ENCODE measurements around the gene TMEM217.
"Not testable (repeated sequence)": the region's sequence is repeated elsewhere in the genome, so short reads cannot be mapped to it uniquely, and the experiment has no call there.

TMEM217 gene

DNA sequence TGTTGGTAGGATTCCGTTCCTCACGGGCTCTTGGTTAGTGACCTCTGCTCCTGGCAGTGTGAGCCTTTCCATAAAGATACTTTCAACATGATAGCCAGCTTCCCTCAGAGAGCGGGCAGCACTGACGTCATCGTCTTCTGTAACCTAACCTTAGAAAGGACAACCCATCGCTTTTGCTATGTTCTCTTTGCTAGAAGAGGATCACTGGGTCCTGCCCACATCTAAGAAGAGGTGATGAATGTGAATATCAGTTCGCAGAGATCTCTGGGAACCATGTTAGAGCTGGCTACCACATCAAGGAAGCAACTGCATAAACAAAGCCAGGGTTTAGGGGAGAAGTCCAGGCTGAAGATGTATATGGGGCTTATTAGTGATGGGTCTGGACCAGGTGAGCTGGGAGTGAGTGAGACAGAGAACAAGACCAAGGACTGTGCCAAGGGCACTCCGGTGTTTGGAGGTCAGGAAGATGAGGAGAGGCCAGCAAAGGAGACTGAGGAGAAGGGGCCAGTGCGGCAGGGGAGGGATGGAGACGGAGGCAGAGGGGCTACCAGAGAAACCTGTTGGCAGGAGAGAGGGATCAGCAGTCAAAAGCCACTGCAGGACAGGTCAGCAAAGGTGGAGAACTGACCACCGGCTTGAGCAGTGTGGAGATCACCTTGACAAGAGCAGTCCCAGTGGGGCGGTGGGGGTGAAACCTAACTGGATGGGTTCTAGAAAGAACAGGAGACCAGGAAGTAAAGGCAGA lies 48.3 kb downstream of the TMEM217 start:
- no peak for DNase-seq

DNA sequence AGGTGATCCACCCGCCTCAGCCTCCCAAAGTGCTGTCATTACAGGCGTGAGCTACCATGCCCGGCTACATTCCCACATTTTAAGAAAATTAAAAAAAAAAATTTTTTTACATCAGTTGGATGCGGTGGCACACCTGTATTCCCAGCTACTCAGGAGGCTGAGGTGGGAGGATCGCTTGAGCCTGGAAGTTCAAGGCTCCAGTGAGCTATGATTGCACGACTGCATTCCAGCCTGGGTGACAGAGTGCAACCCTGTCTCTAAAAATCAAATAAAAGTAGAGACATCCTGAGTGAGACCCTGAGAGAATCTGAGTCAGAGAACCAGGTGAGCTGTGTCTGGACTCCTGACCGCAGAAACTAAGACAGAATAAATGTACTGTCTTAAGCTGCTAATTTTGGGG lies 49.2 kb downstream of the TMEM217 start:
- DNase-seq = no peak

DNA sequence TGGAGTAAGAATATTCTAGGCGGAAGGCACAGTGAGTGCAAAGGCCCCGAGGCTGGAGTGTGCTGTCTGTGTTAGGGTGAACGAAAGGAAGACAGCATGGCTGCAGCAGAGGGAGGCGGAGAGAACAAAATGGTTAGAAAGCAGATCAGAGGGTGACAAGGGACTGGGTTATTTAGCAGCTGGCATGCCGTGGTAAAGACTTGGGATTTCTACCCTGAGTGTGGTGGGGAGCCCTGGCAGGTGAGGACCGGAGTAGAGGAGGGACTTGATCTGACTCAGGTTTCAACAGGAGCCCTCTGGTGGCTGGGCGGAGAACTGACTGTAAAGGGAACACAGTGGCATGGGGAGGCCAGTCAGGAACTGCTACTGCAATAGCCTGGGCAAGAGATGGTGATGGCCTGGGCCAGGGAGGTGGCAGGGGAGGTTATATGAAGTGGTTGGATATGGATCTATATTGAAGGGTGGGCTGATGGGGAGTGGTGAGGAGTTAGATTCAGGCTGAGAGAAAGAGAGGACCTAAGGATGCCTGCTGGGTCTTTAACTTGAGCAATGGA lies 50.0 kb downstream of the TMEM217 start:
- DNase-seq = peak; percentile 77

DNA sequence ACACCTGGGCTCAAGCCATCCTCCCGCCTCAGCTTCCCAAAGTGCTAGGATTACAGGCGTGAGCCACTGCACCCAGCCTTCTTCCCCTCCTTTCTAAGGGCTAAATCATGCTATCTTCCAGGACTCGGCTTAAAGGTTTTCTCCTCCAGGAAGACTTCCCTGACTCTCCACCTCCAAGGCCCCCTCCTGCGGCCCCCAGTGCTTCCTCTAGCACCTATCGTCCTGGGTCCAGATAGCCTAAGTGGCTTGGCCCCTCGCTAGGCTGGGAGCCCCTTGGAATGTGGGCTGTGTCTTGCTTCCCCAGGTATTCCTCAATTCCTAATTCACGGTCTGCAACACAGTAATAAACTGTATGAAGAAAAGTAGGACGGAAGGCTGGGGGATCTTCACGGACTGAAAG lies 51.3 kb downstream of the TMEM217 start:
- DNase-seq = no peak

DNA sequence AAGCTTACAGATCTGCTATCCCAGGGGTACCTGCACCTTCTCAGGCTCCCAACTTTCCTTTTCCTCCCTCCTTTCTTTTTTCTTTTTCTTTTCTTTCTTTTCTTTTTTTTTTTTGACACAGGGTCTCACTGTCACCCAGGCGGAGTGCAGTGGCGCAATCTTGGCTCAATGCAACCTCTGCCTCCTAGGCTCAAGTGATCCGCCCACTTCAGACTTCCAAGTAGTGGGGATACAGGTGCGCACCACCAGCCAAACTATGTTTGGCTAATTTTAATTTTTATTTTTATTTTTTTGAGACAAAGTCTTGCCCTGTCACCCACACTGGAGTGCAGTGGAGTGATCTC lies 52.0 kb downstream of the TMEM217 start:
- DNase-seq = no peak

DNA sequence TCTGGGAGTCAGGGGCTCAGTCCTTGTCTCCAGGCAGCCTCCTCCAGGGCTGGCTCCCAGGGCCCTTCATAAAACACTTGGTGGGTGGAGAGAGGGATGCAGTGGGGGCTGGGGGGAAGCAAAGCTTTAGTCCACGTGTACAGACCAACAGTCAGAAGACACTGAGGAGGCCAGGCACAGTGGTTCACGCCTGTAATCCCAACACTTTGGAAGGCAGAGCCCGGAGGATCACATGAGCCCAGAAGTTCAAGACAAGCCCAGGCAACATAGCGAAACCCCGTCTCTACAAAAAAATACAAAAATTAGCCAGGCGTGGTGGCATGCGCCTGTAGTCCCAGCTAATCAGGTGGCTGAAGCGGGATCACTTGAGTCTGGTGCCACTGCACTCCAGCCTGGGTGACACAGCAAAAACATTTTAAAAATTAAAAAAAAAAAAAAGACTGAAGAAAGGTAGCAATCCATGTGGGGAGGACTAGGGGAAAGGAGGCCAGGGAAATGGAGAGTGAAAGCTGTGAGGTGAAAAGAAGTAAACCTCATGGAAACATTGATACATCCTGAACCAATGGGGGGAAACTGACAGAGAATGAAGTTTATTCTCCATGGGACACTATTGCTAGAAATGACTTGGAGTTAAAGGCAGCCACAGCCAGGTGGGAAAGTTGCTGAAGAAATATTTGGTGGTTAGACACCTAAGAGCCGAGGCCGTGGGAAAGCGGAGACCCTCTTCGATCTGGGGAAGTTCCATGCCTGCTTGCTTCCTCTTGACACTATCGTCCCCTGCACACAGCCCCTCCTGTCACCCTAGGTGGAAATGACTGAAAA lies 52.6 kb downstream of the TMEM217 start:
- no peak for DNase-seq

DNA sequence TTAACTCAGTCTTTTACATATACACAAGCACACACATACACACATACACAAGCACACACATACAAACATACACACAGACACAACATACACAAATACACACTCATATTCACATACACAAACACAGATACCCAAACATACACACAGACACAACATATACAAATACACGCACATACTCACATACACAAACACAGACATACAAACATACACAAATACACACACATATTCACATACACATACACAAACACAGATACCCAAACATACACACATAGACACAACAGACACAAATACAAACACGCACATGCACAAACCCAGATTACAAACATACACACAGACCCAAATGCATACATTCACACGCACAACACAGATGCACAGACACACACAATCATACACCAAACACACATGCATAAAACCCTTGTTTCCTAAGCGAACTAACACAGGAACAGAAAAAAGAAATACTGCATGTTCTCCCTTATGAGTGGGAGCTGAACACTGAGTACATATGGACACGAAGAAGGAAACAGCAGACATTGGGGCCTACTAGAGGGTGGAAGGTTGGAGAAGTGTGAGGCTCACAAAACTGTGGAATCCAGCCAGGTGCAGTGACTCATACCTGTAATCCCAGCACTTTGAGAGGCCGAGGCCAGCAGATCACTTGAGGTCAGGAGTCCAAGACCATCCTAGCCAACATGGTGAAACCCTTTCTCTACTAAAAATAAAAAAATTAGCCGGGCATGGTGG lies 53.8 kb downstream of the TMEM217 start:
- no peak for DNase-seq

DNA sequence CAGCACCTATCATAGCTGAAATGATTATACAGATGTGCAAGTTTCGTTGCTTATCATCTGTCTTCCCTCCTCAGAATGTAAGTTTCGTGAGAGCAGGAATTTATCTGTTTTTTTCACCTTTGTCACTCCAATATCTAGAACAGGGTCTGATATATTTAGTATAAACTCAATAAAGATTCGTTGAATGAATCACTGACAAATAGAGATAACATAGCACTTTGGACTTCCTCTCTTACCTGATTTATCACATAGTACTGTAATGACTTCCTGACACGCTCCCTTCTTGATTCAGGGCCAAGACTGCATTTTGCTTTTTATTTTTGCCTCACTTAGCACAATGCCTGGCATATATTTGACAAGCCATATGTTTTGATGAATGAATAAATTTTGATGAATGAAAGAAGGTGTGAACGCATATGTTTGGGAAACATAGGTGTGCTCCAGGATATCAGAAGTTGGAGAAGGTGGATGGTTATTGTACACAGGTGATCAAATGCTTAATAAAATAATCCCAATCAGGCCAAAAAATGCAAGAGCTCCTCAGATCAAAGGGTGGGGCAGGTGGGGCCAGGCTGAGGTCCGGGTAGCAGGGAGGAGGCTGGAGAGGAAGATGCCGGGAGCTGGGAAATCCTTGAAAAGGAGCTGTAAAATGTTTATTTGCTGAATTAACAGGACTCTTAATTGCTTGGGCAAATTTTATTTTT lies 55.0 kb downstream of the TMEM217 start:
- no peak for DNase-seq

DNA sequence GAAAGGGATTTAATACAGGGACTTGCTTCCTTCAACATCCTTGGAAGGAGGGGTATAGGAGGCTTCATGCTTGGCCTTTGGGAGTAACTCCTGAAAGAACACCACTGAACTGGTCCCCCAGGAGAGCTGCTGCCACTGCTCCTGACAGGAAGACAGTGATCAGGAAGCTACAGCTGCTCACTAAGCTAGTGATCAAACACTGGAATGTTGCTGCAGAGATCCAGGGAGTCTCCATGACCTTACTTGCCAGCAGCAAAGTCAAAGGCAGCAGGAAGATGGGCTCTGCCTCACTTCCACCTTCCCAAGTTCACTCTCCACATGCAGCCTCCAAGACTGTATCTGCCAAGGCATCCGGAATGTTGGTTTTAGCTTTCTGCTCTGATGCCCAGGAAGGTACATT lies 56.2 kb downstream of the TMEM217 start:
- DNase-seq = no peak

DNA sequence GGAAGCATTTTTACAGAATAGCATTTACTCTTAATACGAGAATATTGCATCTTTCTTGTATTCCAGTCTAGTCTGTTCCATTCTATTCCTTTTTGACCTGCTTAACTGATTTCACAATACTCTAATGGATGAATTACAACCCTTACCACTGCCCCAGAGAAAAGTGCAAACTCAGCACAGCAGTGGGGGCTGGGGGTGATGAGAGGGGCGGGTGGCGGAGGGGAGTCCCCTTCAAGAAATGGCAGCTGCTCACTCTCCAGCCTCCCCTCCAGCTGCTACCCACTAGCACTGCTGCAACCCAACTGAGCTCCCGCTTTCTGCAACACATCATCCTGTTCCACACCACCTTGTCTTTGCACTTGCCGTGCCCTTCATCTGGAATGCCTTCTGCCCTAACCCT lies 57.9 kb downstream of the TMEM217 start:
- no peak for DNase-seq

DNA sequence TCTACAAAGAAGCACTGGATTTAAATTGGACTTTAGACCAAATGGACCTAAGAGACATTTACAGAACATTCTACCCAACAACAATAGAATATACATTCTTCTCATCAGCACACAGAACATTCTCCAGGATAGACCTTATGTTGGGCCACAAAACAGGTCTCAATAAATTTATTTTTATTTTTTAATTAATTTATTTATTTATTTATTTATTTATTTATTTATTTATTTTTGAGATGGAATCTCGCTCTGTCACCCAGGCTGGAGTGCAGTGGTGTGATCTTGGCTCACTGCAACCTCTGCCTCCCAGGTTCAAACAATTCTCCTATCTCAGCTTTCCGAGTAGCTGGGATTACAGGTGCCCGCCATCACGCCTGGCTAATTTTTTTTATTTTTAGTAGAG lies 61.5 kb downstream of the TMEM217 start:
- not testable (repeated sequence) for DNase-seq

DNA sequence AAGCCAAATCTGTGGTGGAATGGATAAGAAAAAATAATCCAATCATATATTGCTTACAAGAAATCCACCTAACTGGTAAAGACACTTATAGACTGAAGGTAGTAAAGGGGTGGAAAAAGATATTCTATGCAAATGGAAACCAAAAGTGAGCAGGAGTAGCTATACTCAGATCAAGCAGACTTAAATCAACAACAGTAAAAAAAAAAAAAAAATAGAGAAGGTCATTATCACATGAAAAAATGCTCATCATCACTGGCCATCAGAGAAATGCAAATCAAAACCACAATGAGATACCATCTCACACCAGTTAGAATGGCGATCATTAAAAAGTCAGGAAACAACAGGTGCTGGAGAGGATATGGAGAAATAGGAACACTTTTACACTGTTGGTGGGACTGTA lies 63.1 kb downstream of the TMEM217 start:
- DNase-seq = not testable (repeated sequence)

DNA sequence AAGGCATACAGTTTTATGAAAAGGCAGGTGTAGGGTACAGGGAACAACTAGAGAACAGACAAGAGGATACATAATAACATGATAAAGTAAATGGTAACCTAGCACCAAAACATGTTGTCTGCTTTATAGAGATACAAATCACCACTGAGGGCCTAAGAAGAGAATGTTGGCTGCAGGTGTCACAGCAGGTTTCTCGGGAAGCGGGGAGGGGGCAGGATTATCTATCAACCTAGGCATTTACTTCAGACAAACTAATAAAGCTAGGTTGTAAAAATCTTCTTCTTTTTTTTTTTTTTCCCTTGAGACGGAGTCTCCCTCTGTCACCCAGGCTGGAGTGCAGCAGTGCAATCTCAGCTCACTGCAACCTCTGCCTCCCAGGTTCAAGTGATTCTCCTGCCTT lies 65.3 kb downstream of the TMEM217 start:
- DNase-seq = no peak

DNA sequence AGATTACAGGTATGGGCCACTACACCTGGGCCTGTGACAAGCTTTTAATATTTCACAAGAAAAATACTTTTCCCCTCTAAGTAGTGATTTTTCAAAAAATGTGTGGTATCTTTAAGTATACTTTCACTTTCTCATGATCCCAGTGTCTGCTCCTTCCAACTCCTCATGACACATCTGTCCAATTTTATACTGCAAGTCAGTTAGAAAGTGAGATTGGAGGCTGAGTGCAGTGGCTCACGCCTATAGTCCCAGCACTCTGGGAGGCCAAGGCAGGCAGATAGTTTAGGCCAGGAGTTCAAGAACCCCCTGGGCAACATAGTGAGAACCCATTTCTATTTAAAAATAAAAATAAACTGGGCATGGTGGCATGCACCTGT lies 67.8 kb downstream of the TMEM217 start:
- no peak for DNase-seq

DNA sequence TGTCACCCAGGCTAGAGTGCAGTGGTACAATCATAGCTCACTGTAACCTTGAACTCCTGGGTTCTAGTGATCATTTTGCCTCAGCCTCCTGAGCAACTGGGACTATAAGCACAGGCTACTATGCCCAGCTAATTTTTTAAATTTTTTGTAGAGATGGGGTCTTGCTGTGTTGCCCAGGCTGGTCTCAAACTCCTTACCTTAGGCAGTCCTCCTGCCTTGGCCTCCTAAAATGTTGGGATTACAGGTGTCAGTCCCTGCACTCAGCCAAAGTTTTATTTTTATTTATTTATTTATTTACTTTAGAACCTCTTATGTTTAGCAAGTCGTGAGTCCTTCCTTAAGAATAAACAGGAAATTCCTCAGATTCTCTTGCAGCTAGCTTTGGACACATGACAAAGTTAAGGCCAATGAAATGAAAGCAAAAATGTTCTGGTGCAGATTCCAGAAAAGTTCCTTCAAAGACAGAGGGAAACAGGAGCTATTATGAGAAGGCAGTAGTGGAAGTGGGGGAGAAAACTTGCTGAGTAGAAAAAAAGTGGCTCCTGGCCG lies 68.9 kb downstream of the TMEM217 start:
- no peak for DNase-seq

DNA sequence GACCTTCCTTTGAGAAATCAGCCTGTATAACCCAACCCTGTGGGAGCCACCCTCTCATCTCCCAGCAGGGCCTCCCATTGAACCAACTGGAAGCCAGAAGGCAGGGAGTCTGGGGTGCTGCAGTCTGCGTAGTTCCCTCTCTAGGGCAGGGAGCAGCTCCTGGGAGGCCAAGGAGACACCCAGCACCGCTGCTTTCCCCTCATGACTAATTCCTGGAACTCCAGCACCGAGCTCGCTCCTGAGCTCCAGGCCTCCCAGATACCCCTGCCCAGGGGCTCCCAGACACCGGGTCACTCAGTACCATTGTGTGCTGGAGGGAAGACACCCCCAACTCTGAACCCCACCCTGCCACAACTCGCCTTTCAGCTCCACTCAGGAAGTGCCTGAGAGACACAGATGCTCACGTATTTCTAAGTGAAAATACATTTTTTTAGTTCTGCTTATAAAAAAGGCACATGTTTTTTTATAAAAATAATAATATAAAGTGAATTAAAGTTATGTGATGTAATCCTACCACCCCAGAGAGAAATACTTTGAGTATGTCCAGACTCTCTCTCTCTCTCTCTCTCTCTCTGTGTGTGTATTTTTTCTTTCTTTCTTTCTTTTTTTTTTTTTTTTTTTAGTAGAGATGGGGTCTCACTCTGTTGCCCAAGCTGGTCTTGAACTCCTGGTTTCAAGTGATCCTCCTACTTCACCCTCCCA lies 70.5 kb downstream of the TMEM217 start:
- DNase-seq = no peak

DNA sequence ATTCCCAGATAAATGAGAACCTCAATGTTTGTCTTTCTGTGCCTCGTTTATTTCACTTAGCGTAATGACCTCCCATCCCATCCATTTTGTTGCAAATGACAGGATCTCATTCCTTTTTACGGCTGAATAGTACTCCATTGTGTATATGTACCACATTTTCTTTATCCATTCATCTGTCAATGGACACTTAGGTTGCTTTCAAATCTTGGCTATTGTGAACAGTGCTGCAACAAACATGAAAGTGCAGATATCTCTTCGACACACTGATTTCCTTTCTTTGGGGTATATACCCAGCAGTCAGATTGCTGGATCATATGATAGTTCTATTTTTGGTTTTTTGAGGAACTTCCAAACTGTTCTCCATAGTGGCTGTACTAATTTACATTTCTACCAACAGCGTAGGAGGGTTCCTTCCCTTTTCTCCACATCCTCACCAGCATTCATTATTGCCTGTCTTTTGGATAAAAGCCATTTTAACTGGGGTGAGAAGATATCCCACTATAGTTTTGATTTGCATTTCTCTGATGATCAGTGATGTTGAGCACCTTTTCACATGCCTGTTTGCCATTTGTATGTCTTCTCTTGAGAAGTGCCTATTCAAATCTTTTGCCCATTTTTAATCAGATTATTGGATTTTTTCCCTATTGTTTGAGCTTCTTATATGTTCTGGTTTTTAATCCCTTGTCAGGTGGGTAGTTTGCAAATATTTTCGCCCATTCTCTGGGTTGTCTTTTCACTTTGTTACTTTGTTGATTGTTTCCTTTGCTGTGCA lies 71.8 kb downstream of the TMEM217 start:
- DNase-seq = not testable (repeated sequence)

DNA sequence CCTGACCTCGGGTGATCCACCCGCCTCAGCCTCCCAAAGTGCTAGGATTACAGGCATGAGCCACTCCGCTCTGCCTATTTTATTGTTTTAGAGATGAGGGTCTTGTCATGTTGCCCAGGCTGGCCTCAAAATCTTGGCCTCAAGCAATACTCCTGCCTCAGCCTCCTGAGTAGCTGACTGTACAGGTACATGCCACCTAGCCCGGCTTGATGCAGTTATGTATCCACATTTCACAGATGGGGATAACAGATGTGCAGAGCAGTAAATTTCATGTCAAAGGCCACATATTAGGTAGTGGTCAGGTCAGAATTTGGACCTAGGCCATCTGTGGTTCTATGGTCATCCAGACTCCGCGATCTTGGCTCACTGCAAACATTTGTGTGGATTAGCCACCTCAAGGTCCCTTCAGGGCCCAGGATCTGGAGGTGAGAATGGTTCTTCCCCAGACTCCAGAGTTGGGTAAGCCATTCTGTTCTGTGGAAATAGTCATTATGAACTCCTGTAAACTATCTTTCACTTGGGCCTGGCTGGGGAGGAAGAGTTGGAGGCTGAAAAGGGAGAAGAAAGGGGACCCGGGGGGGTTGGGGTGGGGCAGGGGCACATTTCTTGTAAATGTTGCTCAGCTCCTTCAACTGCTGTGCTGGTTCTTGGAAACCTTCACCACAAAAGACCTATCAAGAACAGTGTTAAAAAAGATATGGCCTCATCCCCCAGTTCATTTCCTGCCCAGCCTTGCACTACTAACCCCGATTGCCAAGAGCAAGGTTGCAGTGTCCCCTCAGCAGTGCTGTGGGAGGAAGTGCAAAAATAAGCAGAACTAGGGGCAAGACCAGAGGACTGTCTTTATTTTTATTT lies 75.0 kb downstream of the TMEM217 start:
- DNase-seq = no peak

DNA sequence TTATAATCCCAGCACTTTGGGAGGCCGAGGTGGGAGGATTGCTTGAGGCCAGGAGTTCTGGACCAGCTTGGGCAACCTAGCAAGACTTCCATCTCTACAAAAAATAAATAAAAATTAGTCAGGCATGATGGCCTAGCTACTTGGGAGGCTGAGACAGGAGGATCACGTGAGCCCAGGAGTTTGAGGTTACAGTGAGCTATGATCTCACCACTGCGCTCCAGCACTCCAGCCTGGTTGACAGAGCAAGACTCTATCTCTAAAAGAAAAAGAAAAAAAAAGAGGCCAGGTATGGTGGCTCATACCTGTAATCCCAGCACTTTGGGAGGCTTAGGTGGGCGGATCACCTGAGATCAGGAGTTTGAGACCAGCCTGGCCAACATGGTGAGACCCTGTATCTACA lies 77.3 kb downstream of the TMEM217 start:
- not testable (repeated sequence) for DNase-seq

DNA sequence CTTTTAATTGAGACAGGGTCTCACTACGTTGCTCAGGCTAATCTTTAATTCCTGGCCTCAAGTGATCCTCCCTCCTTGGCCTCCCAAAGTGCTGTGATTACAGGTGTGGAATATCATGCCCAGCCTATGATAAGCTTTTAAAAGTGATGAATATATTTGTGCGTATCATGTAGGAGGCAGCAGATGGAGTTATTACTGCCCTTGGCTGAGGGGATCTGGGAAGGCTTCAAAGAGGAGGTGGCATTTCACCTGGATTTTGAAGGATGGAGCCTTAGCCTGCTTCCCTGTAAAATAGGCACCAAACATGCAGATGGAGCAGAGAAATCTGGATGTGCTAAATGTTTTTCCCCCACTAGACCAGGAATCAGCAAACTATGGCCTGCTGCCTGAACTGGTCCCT lies 77.9 kb downstream of the TMEM217 start:
- DNase-seq = no peak
